DLD1 (cell line): ENCODE results near the gene SKP2.
"Not testable (repeated sequence)": the region's sequence is repeated elsewhere in the genome, so short reads cannot be mapped to it uniquely, and the experiment has no call there.

ENCODE experiments used
- in situ Hi-C: cut with HindIII; loops from 2 replicates; pipeline ENCODE4 v1.10.0; 2017; ENCODE audit warnings: low sequenced_read_pairs

The SKP2 gene

DNA sequence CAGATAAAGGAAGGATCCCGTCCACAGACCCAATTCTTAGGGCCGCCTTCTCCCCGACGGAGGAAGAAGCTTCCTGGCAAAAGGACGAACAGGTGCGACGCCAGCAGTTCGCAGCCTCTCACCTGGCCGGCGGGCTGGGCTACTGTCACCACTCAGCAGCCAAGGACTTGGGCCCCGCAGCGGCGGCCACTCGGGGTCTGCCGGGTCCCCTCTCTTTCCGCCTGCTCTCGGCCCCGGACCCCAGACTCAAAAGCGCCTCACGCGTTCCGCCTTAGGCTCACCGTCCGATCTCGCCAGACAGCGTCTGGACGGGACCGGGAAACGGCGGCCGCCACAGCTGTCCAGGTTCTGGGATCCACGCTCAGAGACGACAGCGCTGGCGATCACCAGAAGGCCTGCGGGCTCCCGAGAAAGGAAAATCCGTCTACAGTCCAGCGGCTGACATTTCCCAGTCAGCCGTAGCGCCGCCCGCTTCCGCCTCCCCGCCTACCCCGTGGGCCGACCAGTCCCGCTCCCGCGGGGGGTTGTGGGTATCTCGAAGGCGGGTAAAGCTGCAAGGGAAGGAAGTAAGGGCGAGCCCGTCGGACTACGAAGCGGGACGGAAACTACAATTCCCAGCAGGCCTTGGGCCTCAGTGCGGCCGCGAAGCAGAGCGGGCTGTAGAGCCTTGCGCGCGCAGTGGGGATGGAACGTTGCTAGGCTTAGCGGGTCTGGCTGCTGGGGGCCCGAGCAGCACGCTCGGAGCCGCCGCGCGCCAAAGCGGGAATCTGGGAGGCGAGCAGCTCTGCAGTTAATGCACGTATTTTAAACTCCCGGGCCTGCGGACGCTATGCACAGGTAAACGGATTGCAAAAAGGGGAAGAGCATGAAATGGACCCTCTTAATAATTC lies at the start of gene SKP2, which contains the start of gene LMBRD2:
Gene SKP2 (plus strand): TSS at position 678 of the 890 bp plus-strand sequence. CDS start 152 bp downstream, at position 830.
Gene LMBRD2 (minus strand): TSS at position 454 of the 890 bp plus-strand sequence. CDS start 8,538 bp downstream, outside the sequence.
- in situ Hi-C loops = no loop called here

GRCh38 chr5:36105819-36106218 lies 46.1 kb upstream of the SKP2 start:
- in situ Hi-C loops = no loop called here

- in situ Hi-C loops = no loop called here
Measured at GRCh38 chr5:36108758-36109460, 43.0 kb upstream of the SKP2 start.

GRCh38 chr5:36111238-36111637 lies 40.7 kb upstream of the SKP2 start:
- in situ Hi-C loops = no loop called here

- in situ Hi-C loops = no loop called here
Measured at GRCh38 chr5:36125868-36126267, 26.0 kb upstream of the SKP2 start.

GRCh38 chr5:36128795-36129194 lies 23.1 kb upstream of the SKP2 start:
- in situ Hi-C loops = no loop called here

- in situ Hi-C loops = not testable (repeated sequence)
Measured at GRCh38 chr5:36129666-36130065, 22.2 kb upstream of the SKP2 start.

- in situ Hi-C loops = not testable (repeated sequence)
Measured at GRCh38 chr5:36133009-36133408, 18.9 kb upstream of the SKP2 start.

DNA sequence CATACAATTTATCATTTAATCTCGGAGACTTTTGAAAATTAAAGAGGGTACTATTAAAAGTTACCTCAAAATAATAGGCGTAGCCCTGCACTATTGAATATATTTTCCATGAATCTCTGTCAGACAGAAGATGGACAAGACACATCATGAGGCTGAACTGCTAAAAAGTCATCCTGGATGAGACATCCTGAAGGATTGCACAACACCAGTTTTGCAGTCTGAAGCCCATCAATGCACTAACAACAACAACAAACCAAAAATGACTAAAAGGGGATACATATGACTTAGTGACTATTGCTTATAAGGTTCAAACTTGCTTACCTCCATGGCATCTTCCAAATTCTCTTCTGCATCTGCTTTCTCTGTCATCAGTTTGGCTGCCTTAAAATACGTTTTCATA lies 15.9 kb upstream of the SKP2 start:
- in situ Hi-C loops = no loop called here

DNA sequence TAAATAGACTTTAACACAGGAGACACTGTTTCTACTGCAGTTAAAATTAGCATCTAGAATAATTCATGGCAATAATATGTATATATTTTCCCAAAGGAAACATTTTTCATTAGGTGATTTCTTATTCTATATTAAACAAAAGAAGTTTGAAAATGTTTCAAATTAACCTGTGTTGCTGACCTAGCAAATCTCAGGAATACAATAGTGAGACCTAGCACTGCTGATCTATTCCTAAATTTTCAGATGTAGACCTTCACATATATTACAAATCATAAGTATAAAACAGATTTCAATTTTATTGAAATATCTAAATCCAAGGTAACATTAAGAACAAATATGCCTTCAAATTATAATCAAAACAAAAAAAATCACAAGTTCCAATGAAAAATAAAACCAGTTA lies 15.3 kb upstream of the SKP2 start:
- in situ Hi-C loops = no loop called here

DNA sequence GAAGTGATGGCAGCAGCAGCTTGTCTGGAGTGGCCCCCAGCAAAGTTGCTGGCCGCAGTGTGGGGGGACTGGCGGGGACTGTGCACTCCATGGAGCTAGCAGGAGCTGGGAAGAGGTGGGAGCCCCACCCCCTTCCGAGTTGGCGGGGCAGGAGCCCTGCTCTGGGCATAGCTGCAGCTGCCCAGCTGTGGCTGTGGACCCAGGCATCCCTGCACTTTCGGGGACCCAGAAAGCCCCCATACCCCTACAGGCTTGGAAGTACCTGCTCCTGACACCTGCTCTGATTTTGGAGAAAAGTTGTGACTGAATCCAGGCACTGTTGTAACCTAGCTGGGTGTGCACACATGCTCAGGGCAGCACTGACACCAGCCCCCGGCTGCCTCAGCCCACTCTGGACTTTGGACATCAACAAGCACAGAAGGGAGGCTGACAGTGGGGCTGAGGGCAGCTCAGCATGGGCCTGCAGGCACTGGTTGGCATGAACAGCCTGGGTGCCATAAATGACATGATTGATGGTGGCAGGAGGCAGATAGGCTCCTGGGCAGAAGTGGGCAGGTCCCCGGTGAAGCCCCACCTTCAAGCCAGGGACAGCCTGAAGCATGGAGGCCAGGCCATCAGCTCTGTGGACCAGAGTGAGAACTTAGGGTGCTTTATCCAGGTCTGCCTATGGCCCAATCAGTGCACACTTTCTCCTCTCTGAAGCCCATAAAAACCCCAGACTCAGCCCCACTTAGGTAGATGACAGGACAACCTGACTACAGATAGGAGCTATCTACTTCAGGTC lies 12.8 kb upstream of the SKP2 start:
- in situ Hi-C loops = no loop called here

DNA sequence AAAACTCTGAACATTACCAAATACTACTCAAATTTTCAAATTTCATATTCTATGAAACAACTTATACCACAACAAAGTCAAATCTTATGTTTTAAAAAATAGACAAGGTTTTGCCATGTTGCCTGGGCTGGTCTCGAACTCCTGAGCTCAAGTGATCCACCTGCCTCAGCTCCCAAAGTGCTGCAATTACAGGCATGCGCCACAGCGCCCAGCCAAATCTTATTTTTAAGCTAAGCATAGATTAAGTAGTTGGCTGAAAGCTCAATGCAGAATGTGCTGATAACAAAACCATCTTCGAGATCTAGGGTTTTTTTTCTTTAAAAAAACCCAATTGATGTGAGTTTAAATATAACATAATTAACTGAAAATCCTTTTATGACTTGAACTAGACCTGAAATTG lies 6.6 kb upstream of the SKP2 start:
- in situ Hi-C loops = no loop called here

DNA sequence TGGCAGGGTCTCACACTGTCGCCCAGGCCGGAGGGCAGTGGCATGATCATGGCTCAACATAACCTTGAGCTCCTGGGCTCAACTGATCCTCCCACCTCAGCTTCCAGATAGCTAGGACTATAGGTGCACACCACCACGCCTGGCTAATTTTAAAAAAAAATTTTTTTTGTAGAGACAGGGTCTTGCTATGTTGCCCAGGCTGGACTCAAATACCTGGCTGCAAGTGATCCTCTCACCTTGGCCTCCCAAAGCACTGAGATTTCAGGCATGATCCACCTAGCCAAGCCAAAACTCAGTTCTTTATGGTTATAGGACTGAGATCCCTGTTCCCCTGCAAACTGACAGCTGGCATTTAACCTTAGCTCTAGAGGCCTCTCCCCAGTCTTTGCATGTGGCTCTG lies 5.5 kb upstream of the SKP2 start:
- in situ Hi-C loops = no loop called here

GRCh38 chr5:36147681-36148080 lies 4.2 kb upstream of the SKP2 start:
- in situ Hi-C loops = no loop called here

DNA sequence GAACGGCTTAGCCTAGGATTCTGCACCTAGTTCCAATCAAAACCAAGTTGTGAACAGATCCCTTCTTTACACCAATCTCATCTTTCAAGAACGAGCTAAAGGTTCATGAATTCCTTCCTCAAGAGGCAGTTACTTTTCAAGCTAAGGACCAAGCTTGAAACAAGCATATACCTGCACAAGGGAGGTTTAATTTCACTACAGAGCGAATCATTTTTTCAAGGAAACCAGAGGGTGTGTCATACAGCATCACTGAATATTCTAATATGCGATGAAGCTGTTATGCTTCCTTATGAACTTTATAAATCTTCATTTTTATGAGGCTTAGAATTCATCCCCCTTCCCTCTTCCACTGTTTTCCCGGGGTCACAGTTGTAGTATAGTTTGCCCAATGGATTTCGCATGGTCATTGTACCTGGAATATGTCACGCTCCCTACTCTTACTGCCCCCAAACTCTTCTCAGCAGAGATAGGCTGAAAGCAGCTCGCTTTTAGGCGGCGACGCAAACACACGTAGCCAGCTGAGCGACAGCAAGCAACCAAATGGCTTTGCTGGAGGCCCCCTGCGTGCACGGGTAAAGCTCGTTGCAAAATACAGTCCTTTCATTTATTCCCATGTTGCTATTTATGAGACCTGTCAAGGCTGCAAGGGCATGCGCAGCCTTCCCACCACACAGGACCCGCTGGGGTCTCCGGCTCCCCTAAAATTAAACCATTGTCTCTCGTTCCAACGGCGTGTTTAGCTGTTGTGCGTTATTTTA lies 1.1 kb upstream of the SKP2 start:
- in situ Hi-C loops = no loop called here

- in situ Hi-C loops = no loop called here
Measured at GRCh38 chr5:36152324-36153297, 700 bp downstream of the SKP2 start.

DNA sequence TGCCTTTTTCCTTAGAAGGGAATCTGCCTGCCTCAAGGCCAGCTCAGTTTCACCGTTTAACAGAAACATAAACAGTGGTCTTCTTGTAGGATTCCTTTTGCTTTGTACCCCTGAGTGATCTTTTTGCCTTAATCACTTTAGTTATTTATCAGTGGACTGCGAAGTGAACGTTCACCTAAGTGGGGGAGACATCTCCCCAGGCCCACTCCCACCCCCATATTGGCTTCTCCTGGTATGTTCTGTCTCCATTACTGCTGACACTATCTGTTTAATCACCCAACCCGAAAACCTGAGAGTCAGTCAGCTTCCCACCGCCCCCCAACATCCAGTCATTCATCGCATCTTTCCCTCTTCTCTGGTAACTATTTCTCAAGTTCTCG lies 1.4 kb downstream of the SKP2 start:
- in situ Hi-C loops = no loop called here

GRCh38 chr5:36153726-36154125 lies 1.8 kb downstream of the SKP2 start:
- in situ Hi-C loops = no loop called here

GRCh38 chr5:36155291-36155690 lies 3.4 kb downstream of the SKP2 start:
- in situ Hi-C loops = no loop called here
